ENCODE measurements around the gene DNM1.

- TF ChIP-seq SREBF1 (IDR thresholded peaks at IDR 0.05; ENCODE audit: low read length): no peak
- TF ChIP-seq CTCF (IDR thresholded peaks at IDR 0.05 in 2 of 3, conservative IDR thresholded peaks at IDR 0.05 in 1 of 3; ENCODE audit: control insufficient read depth in 2 of 3, extremely low read depth in 1 of 3, insufficient read depth in 1 of 3, low read depth in 3 of 3, low read length in 3 of 3): no peak
- no peak for TF ChIP-seq EP300 (IDR thresholded peaks at IDR 0.05; ENCODE audit: borderline replicate concordance in 1 of 2, control insufficient read depth in 1 of 2, low read depth in 2 of 2, low read length in 2 of 2)
- TF ChIP-seq MAX (IDR thresholded peaks at IDR 0.05; ENCODE audit: low read depth, low read length): no peak
- TF ChIP-seq SUPT20H (IDR thresholded peaks at IDR 0.05; ENCODE audit: borderline replicate concordance, control insufficient read depth, low read depth, low read length): no peak
These were observed 57.2 kb downstream of the DNM1 start for GRCh38 chr9:128260340-128260739.
